HepG2 (cell line): Measurements from ENCODE around the gene KLHDC8B. TPM values are rescaled to one million over a fixed set of nuclear protein-coding genes. Genes with fewer than 3 reads are reported as not detected.

ENCODE experiments used
- ATAC-seq: fragments of 200-7000 bp; cut with Tn5 transposase; 3 replicates; pipeline ENCODE4 v1.9.1; 2020; ENCODE audit warnings: mild to moderate bottlenecking, moderate library complexity
- BruUV-seq: library from RNA; stranded (reverse); fragments of 400-500 nt; replicated peaks from 2 replicates; lab custom pipeline; 2021; lab: Mats Ljungman, UMichigan
- CTCF ChIA-PET: fragments of 300-600 bp; formaldehyde crosslinking; extraction: SDS; loops from one replicate; lab custom pipeline; 2021; ENCODE audit warnings: low total read pairs, inconsistent platforms, low intra/inter-chr PET ratio; lab: Yijun Ruan, JAX
- POLR2A ChIA-PET: fragments of 350-600 bp; sonication (Branson Sonifier 250); formaldehyde crosslinking; loops from one replicate; lab custom pipeline; 2020; ENCODE audit warnings: antibody characterized with exemption, inconsistent platforms; lab: Yijun Ruan, JAX
- DNase-seq: peaks from one replicate; pipeline ENCODE4 v3.0.0-alpha.2; 2015; ENCODE audit warnings: low spot score
- FAIRE-seq: peaks from 3 replicates; lab custom pipeline; 2011; peaks lifted over from hg19 to GRCh38; lab: Jason Lieb, UNC
- H2AFZ ChIP-seq: one replicate; pipeline ENCODE4 v1.6.1; 2011; ENCODE audit warnings: low read length, inconsistent platforms
- H3K27ac ChIP-seq: fragments of 300-600 bp; 3 replicates; pipeline ENCODE4 v1.8.0; 2011; ENCODE audit warnings: mixed run types, mild to moderate bottlenecking, mixed read lengths, low read length, inconsistent platforms; ENCODE audit not compliant: insufficient read depth; ENCODE audit errors: extremely low read length
- H3K27me3 ChIP-seq, 2 experiments: fragments of 200-600 bp in 1 of 2; 2 replicates in 1 of 2; 3 replicates in 1 of 2; pipeline versions ENCODE4 v1.6.0 to v1.8.0; 2011; ENCODE audit warnings: low read length in 2 of 2, mild to moderate bottlenecking in 2 of 2, moderate library complexity in 2 of 2, inconsistent platforms in 1 of 2; ENCODE audit not compliant: insufficient read depth in 2 of 2, control insufficient read depth in 1 of 2
- H3K36me3 ChIP-seq, 2 experiments: fragments of 200-600 bp in 1 of 2; replicated peaks in 1 of 2; 2 replicates in 1 of 2; 3 replicates in 1 of 2; pipeline versions ENCODE4 v1.5.1 to v1.8.0; 2011; ENCODE audit warnings: low read length in 2 of 2, inconsistent platforms in 1 of 2; ENCODE audit not compliant: insufficient read depth in 2 of 2, control insufficient read depth in 1 of 2
- H3K4me1 ChIP-seq: 2 replicates; pipeline ENCODE4 v1.5.1; 2012; ENCODE audit warnings: low read length, inconsistent platforms; ENCODE audit not compliant: insufficient read depth
- H3K4me2 ChIP-seq: 2 replicates; pipeline ENCODE4 v1.6.0; 2011; ENCODE audit warnings: low read depth, low read length, inconsistent platforms
- H3K4me3 ChIP-seq, 3 experiments: fragments of 200-600 bp in 1 of 3; sonication (generic), shearing (Covaris generic) in 1 of 3; replicated peaks in 1 of 3; 2 replicates each; pipeline ENCODE4 v1.5.1; 2011 to 2016; ENCODE audit warnings: low read length in 3 of 3, inconsistent platforms in 2 of 3, low read depth in 2 of 3, mild to moderate bottlenecking in 2 of 3, control low read depth in 1 of 3, mixed read lengths in 1 of 3; ENCODE audit not compliant: insufficient read depth in 1 of 3
- H3K79me2 ChIP-seq: one replicate; pipeline ENCODE4 v1.6.1; 2011; ENCODE audit warnings: low read length, inconsistent platforms; ENCODE audit not compliant: insufficient read depth
- H3K9ac ChIP-seq: 2 replicates; pipeline ENCODE4 v1.6.0; 2011; ENCODE audit warnings: mild to moderate bottlenecking, low read depth, low read length, inconsistent platforms; ENCODE audit not compliant: insufficient read depth
- H3K9me3 ChIP-seq: 2 replicates; pipeline ENCODE4 v1.5.1; 2012; ENCODE audit warnings: mild to moderate bottlenecking, low read length
- H4K20me1 ChIP-seq: 2 replicates; pipeline ENCODE4 v1.6.0; 2011; ENCODE audit warnings: inconsistent platforms, mild to moderate bottlenecking, low read length, moderate library complexity; ENCODE audit not compliant: insufficient read depth
- AGO1 ChIP-seq: fragments of 200-400 bp; formaldehyde crosslinking; IDR thresholded peaks from 2 replicates; pipeline ENCODE4 v1.6.1; 2017; ENCODE audit warnings: mild to moderate bottlenecking, low read depth, low read length, moderate library complexity; ENCODE audit not compliant: poor library complexity, severe bottlenecking
- BCL3 ChIP-seq: sonication (generic); formaldehyde crosslinking; IDR thresholded peaks from 2 replicates; pipeline ENCODE4 v1.5.1; 2020; ENCODE audit warnings: mild to moderate bottlenecking, missing genetic modification reagents, moderate library complexity
- CAMTA2 ChIP-seq: sonication (generic); formaldehyde crosslinking; IDR thresholded peaks from 2 replicates; pipeline ENCODE4 v1.4.0; 2020; ENCODE audit warnings: mild to moderate bottlenecking, missing genetic modification reagents, borderline replicate concordance
- CBX5 ChIP-seq: sonication (generic); formaldehyde crosslinking; IDR thresholded peaks from 2 replicates; pipeline ENCODE4 v1.4.0; 2020; ENCODE audit warnings: missing genetic modification reagents, borderline replicate concordance
- CHD4 ChIP-seq: fragments of 200-600 bp; sonication (generic); IDR thresholded peaks from 2 replicates; pipeline ENCODE4 v1.7.0; 2017; ENCODE audit warnings: mild to moderate bottlenecking, low read length, borderline replicate concordance
- EED ChIP-seq: sonication (generic); formaldehyde crosslinking; IDR thresholded peaks from 2 replicates; pipeline ENCODE4 v1.5.0; 2020; ENCODE audit warnings: mild to moderate bottlenecking, missing genetic modification reagents
- HDAC1 ChIP-seq: sonication (generic); formaldehyde crosslinking; IDR thresholded peaks from 2 replicates; pipeline ENCODE4 v1.5.1; 2020; ENCODE audit warnings: mild to moderate bottlenecking, missing genetic modification reagents
- HINFP ChIP-seq: sonication (generic); formaldehyde crosslinking; IDR thresholded peaks from 2 replicates; pipeline ENCODE4 v1.4.0; 2020; ENCODE audit warnings: low read depth, mild to moderate bottlenecking, missing genetic modification reagents
- KDM4B ChIP-seq: sonication (generic); formaldehyde crosslinking; IDR thresholded peaks from 2 replicates; pipeline ENCODE4 v1.4.0; 2020; ENCODE audit warnings: missing genetic modification reagents
- KLF9 ChIP-seq: IDR thresholded peaks from 2 replicates; pipeline ENCODE4 v1.6.1; 2016; ENCODE audit warnings: low read depth
- MAFK ChIP-seq, 2 experiments: IDR thresholded peaks in 1 of 2; conservative IDR thresholded peaks in 1 of 2; 2 replicates each; pipeline ENCODE4 v1.6.1; 2011; ENCODE audit warnings: improper control_type of control experiment in 2 of 2, low read length in 2 of 2
- PHF5A ChIP-seq: IDR thresholded peaks from one replicate; pipeline ENCODE4 v1.6.1; 2018; ENCODE audit warnings: low read depth, missing genetic modification reagents; ENCODE audit not compliant: unreplicated experiment
- PPARG ChIP-seq: conservative IDR thresholded peaks from 2 replicates; pipeline ENCODE4 v1.6.1; 2016; ENCODE audit warnings: missing biosample characterization, missing genetic modification reagents
- ZFP82 ChIP-seq: sonication (generic); formaldehyde crosslinking; IDR thresholded peaks from 2 replicates; pipeline ENCODE4 v1.5.1; 2020; ENCODE audit warnings: mild to moderate bottlenecking, missing genetic modification reagents, borderline replicate concordance
- ZNF317 ChIP-seq: sonication (generic); formaldehyde crosslinking; IDR thresholded peaks from 2 replicates; pipeline ENCODE4 v1.5.0; 2020; ENCODE audit warnings: mild to moderate bottlenecking, missing genetic modification reagents
- ZNF441 ChIP-seq: sonication (generic); formaldehyde crosslinking; IDR thresholded peaks from 2 replicates; pipeline ENCODE4 v1.7.0; 2021; ENCODE audit warnings: missing genetic modification reagents, borderline replicate concordance
- ZNF547 ChIP-seq: sonication (generic); formaldehyde crosslinking; IDR thresholded peaks from 2 replicates; pipeline ENCODE4 v1.5.1; 2020; ENCODE audit warnings: mild to moderate bottlenecking, missing genetic modification reagents
- ZNF709 ChIP-seq: sonication (generic); formaldehyde crosslinking; IDR thresholded peaks from 2 replicates; pipeline ENCODE4 v1.5.0; 2020; ENCODE audit warnings: mild to moderate bottlenecking, missing genetic modification reagents
- ZNF766 ChIP-seq: sonication (generic); formaldehyde crosslinking; IDR thresholded peaks from 2 replicates; pipeline ENCODE4 v1.5.0; 2020; ENCODE audit warnings: missing genetic modification reagents, borderline replicate concordance
- ZNF772 ChIP-seq: sonication (generic); formaldehyde crosslinking; IDR thresholded peaks from 2 replicates; pipeline ENCODE4 v1.5.0; 2020; ENCODE audit warnings: mild to moderate bottlenecking, missing genetic modification reagents
- ZNF776 ChIP-seq: sonication (generic); formaldehyde crosslinking; IDR thresholded peaks from 2 replicates; pipeline ENCODE4 v1.4.0; 2020; ENCODE audit warnings: mild to moderate bottlenecking, missing genetic modification reagents
- ZNF841 ChIP-seq: sonication (generic); formaldehyde crosslinking; IDR thresholded peaks from 2 replicates; pipeline ENCODE4 v1.8.1; 2023; ENCODE audit warnings: missing genetic modification reagents, borderline replicate concordance
- ZSCAN5A ChIP-seq: sonication (generic); formaldehyde crosslinking; IDR thresholded peaks from 2 replicates; pipeline ENCODE4 v1.8.0; 2022; ENCODE audit warnings: mild to moderate bottlenecking, missing genetic modification reagents, borderline replicate concordance
- WGBS: methylation state at CpG from one replicate; pipeline ENCODE4 v1.1.6; 2017; ENCODE audit warnings: low lambda C conversion rate; 5-methylcytosine and 5-hydroxymethylcytosine counted together
- in situ Hi-C: cut with HindIII; loops from 2 replicates; pipeline ENCODE4 v1.10.0; 2017; ENCODE audit warnings: low pct_unique_long_range_greater_than_20kb; ENCODE audit not compliant: extremely low pct_ligation_motif_present
- intact Hi-C: fragments of 100-400 bp; cut with micrococcal nuclease; formaldehyde crosslinking; loops from one replicate; pipeline ENCODE4 v1.10.0; 2022; ENCODE audit not compliant: unreplicated experiment
- polyA plus RNA-seq, 8 experiments: library from polyadenylated mRNA; depleted of rRNA in 3 of 8; stranded (reverse) in 7 of 8; unstranded in 1 of 8; fragments of >200 nt; fragmentation: Illumina TruSeq in 4 of 8; extraction: Trizol in 4 of 8; gene quantifications; 2 replicates each; pipeline versions ENCODE4 v1.2.1 to v1.2.3, GENCODE V29; 2011 to 2016; ENCODE audit warnings: low read depth in 4 of 8, missing spikeins in 1 of 8, mixed read lengths in 1 of 8; ENCODE audit not compliant: insufficient read depth in 1 of 8
- total RNA-seq, 5 experiments: library from RNA; depleted of rRNA; stranded (reverse); fragments of >200 nt; fragmentation: Illumina TruSeq; extraction: Trizol; gene quantifications; 2 replicates each; pipeline ENCODE4 v1.2.3, GENCODE V29; 2016; ENCODE audit warnings: low read depth in 1 of 5

The KLHDC8B gene
- total and polyA plus RNA-seq, 2 of the 13 experiments (the other 11 are each of a cell fraction or from before 2014, with no cell fraction given) = 17.2 to 17.8 TPM

- Histone ChIP-seq H3K27me3 (no peaks in the 10 kb centered on the region), H3K4me1 (peaks cover 39% of the 10 kb centered on the region), H3K4me3 (peak overlapping the region; percentile 72 to 78 (median 77)), H3K9me3 (no peaks in the 10 kb centered on the region), H4K20me1 (no peaks in the 10 kb centered on the region), H3K9ac (peak overlapping the region; percentile 75), H3K36me3 (peaks cover 5 to 10% of the 10 kb centered on the region in 2 experiments; a peak in 2 of 5 replicates), H3K79me2 (peaks cover 15% of the 10 kb centered on the region), H3K27ac (peak overlapping the region; percentile 80), H3K4me2 (peak overlapping the region; percentile 97), H2AFZ (no peak overlapping the region)
- ChIA-PET CTCF (no interaction called here), POLR2A (interaction anchor here (0.9 to 8.5 kb wide), 16 partner anchors 8 to 392 kb away, joined by 3 to 110 read pairs (median 6); partner anchors contain the start of genes GPX1, IMPDH2, KLHDC8B and NDUFAF3)
- no peak for DNase-seq
- 25% methylated on average over 5 of the region's 9 CpGs for WGBS
- in situ Hi-C loops = no loop called here
- ATAC-seq = no peak
- no peak for FAIRE-seq
- intact Hi-C loops = loop anchor here (5.0 kb wide), 1 partner anchor 40 kb away; the partner anchor contains the start of gene QRICH1
- BruUV-seq = no TSS peak
- TF ChIP-seq ZNF772 (0 out of 2 replicates have a peak, but pooled peaks have one; percentile 28), EED (CRISPR knock-in tag) (0 out of 2 replicates have a peak, but pooled peaks have one; percentile 30), BCL3 (peak; percentile 39; the same call in 1 of the 2 replicates), ZNF709 (CRISPR knock-in tag) (no peak), KLF9 (no peak), PPARG (CRISPR knock-in tag) (no peak), CAMTA2 (CRISPR knock-in tag) (no peak), ZNF766 (CRISPR knock-in tag) (no peak), MAFK (conservative IDR thresholded peaks at IDR 0.05 in 1 of 2, IDR thresholded peaks at IDR 0.05 in 1 of 2; ENCODE audit: low read length in 2 of 2) (no peak), ZFP82 (no peak), CBX5 (no peak), CHD4 (no peak), ZNF776 (CRISPR knock-in tag) (no peak), AGO1 (no peak), PHF5A (CRISPR knock-in tag) (no peak), ZNF547 (CRISPR knock-in tag) (no peak), HINFP (CRISPR knock-in tag) (no peak), ZNF317 (CRISPR knock-in tag) (no peak), ZNF441 (CRISPR knock-in tag) (no peak), ZNF841 (no peak), HDAC1 (CRISPR knock-in tag) (no peak), ZSCAN5A (CRISPR knock-in tag) (no peak), KDM4B (CRISPR knock-in tag) (no peak)
Observed at GRCh38 chr3:49132073-49132436, 39.3 kb upstream of the KLHDC8B start.
